ENCODE results near the gene SAC3D1. TPM values are rescaled to one million over a fixed set of nuclear protein-coding genes. Genes with fewer than 3 reads are reported as not detected.

SAC3D1 gene
- total and polyA plus RNA-seq, 2 donors (not counting 1 experiment from before 2014, with no cell fraction given), result 3.1 to 8.6 TPM

GRCh38 chr11:65083134-65083833 is 42.3 kb downstream of the SAC3D1 start:
- TF ChIP-seq CTCF (conservative IDR thresholded peaks at IDR 0.05 in 1 of 2, IDR thresholded peaks at IDR 0.05 in 1 of 2; ENCODE audit: low read depth in 1 of 2, low read length in 2 of 2) (no peak), EZH2 (IDR thresholded peaks at IDR 0.05; ENCODE audit: low read length, missing control alignments) (no peak)
- no peak for DNase-seq (ENCODE audit: low read depth in 2 of 2)
- H3K27ac ChIP-seq (ENCODE audit: insufficient read depth, low read length), result peak overlapping the region; percentile 85
- peak overlapping the region; percentile 95 for H3K9ac ChIP-seq (ENCODE audit: insufficient read depth, low read length)
- peak overlapping the region; percentile 98 for H3K4me2 ChIP-seq (ENCODE audit: extremely low read depth, insufficient read depth, low read length)
- peaks cover 11% of the 10 kb centered on the region for H3K4me1 ChIP-seq (ENCODE audit: control insufficient read depth, extremely low read depth, insufficient read depth, low read length)
- H3K4me3 ChIP-seq (replicated peaks in 1 of 4; ENCODE audit: control extremely low read depth in 1 of 4, insufficient read depth in 1 of 4, low read depth in 3 of 4, low read length in 4 of 4), result peak overlapping the region; percentile 71 to 91 (median 84)
- H3K27me3 ChIP-seq (ENCODE audit: control insufficient read depth, insufficient read depth, low read length), result no peaks in the 10 kb centered on the region
- peaks cover 17% of the 10 kb centered on the region for H3K36me3 ChIP-seq (ENCODE audit: control insufficient read depth, insufficient read depth, low read length)
- H3K79me2 ChIP-seq (ENCODE audit: control insufficient read depth, insufficient read depth, low read length), result peaks cover 44% of the 10 kb centered on the region
- H2AFZ ChIP-seq (ENCODE audit: low read length), result peak overlapping the region; percentile 88
- H4K20me1 ChIP-seq (ENCODE audit: control insufficient read depth, extremely low read depth, insufficient read depth, low read length), result no peaks in the 10 kb centered on the region
- no peaks in the 10 kb centered on the region for H3K9me3 ChIP-seq (ENCODE audit: control insufficient read depth, insufficient read depth, low read depth, low read length)

GRCh38 chr11:65083834-65084597 is 43.0 kb downstream of the SAC3D1 start, which contains the start of the genes CDCA5 and ZFPL1:
Gene CDCA5 (minus strand): TSS chr11:65084040. CDS start chr11:65083978, 62 bp downstream.
Gene ZFPL1 (plus strand): TSS chr11:65084222. CDS start chr11:65084699, 477 bp downstream.
- no peaks in the 10 kb centered on the region for H4K20me1 ChIP-seq (ENCODE audit: control insufficient read depth, extremely low read depth, insufficient read depth, low read length)
- H3K79me2 ChIP-seq (ENCODE audit: control insufficient read depth, insufficient read depth, low read length), result peaks cover 41% of the 10 kb centered on the region

More at GRCh38 chr11:65083834-65084597, 43.0 kb downstream of the SAC3D1 start, which contains the start of the genes CDCA5 and ZFPL1:
- TF ChIP-seq EZH2 (IDR thresholded peaks at IDR 0.05; ENCODE audit: low read length, missing control alignments) (no peak), CTCF (conservative IDR thresholded peaks at IDR 0.05 in 1 of 2, IDR thresholded peaks at IDR 0.05 in 1 of 2; ENCODE audit: low read depth in 1 of 2, low read length in 2 of 2) (no peak)
- H3K27ac ChIP-seq (ENCODE audit: insufficient read depth, low read length), result peak within 1 kb of the TSS; percentile 85
- H2AFZ ChIP-seq (ENCODE audit: low read length), result peak within 1 kb of the TSS; percentile 88
- H3K4me1 ChIP-seq (ENCODE audit: control insufficient read depth, extremely low read depth, insufficient read depth, low read length), result peaks cover 11% of the 10 kb centered on the region
- peak within 1 kb of the TSS; percentile 95 for H3K9ac ChIP-seq (ENCODE audit: insufficient read depth, low read length)
- peak; percentile 93 to 96 for DNase-seq (ENCODE audit: low read depth in 2 of 2)
- peak within 1 kb of the TSS; percentile 98 for H3K4me2 ChIP-seq (ENCODE audit: extremely low read depth, insufficient read depth, low read length)
- H3K36me3 ChIP-seq (ENCODE audit: control insufficient read depth, insufficient read depth, low read length), result peaks cover 18% of the 10 kb centered on the region
- no peaks in the 10 kb centered on the region for H3K27me3 ChIP-seq (ENCODE audit: control insufficient read depth, insufficient read depth, low read length)
- H3K4me3 ChIP-seq (replicated peaks in 1 of 4; ENCODE audit: control extremely low read depth in 1 of 4, insufficient read depth in 1 of 4, low read depth in 3 of 4, low read length in 4 of 4), result peak within 1 kb of the TSS; percentile 71 to 91 (median 84)
- H3K9me3 ChIP-seq (ENCODE audit: control insufficient read depth, insufficient read depth, low read depth, low read length), result no peaks in the 10 kb centered on the region

Measured in fibroblast of lung (primary cell).